ENCODE data around the gene UBXN7. TPM values are rescaled to one million over a fixed set of nuclear protein-coding genes. Genes with fewer than 3 reads are reported as not detected.
"Not testable (repeated sequence)": the region's sequence is repeated elsewhere in the genome, so short reads cannot be mapped to it uniquely, and the experiment has no call there.

The UBXN7 gene
- total RNA-seq, 6 experiments from 2014 or later = 4.9 to 22.3 (median 19.1) TPM

- TF ChIP-seq POLR2A (IDR thresholded peaks at IDR 0.05) (no peak), CTCF (IDR thresholded peaks at IDR 0.05) (no peak)
- H3K27ac ChIP-seq = no peak overlapping the region
- no peak overlapping the region for H3K4me3 ChIP-seq
- H3K9me3 ChIP-seq = no peaks in the 10 kb centered on the region
- DNase-seq (no peak), ATAC-seq (no peak)
- intact Hi-C loops (cut with DNase I) = no loop called here
- WGBS (ENCODE audit: insufficient coverage, low coverage, low lambda C conversion rate, missing lambda C conversion rate) = 76% methylated on average over 3 of the region's 3 CpGs
- no peaks in the 10 kb centered on the region for H3K4me1 ChIP-seq
- H3K36me3 ChIP-seq = no peaks in the 10 kb centered on the region
- H3K27me3 ChIP-seq = no peaks in the 10 kb centered on the region
Observed at GRCh38 chr3:196378146-196378841, 53.9 kb downstream of the UBXN7 start.

DNA sequence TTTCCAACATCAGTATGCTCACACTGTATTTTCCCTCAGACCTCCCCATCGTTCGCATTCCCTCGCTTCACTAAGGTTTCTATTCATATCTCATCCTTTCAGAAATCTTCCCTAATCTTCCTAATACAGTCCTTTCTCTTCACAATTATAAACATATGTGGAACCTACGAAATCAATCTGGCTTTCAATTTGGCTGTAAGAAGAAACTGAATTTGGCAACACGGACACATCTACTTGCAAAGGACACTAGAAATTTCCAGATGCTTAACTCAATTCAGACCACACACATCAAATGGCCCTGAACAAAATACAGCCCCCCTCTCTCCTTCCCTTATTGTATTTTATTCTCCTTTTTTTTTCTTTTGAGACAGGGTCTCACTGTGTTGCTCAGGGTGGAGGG, 54.9 kb downstream of the UBXN7 start:
- intact Hi-C loops (cut with DNase I) = no loop called here
- DNase-seq (no peak), ATAC-seq (no peak)
- no peaks in the 10 kb centered on the region for H3K27me3 ChIP-seq
- TF ChIP-seq POLR2A (IDR thresholded peaks at IDR 0.05) = no peak
- TF ChIP-seq CTCF (IDR thresholded peaks at IDR 0.05) = no peak
- H3K4me1 ChIP-seq = no peaks in the 10 kb centered on the region
- no peaks in the 10 kb centered on the region for H3K9me3 ChIP-seq
- WGBS (ENCODE audit: insufficient coverage, low coverage, low lambda C conversion rate, missing lambda C conversion rate) = 89% methylated on average over 5 of the region's 5 CpGs
- no peaks in the 10 kb centered on the region for H3K36me3 ChIP-seq
- no peak overlapping the region for H3K27ac ChIP-seq
- no peak overlapping the region for H3K4me3 ChIP-seq

GRCh38 chr3:196365736-196366135, 66.5 kb downstream of the UBXN7 start:
- WGBS (ENCODE audit: insufficient coverage, low coverage, low lambda C conversion rate, missing lambda C conversion rate) = 83% methylated on average over 4 of the region's 4 CpGs
- Histone ChIP-seq H3K4me3 (no peak overlapping the region), H3K4me1 (no peaks in the 10 kb centered on the region), H3K9me3 (no peaks in the 10 kb centered on the region), H3K27ac (no peak overlapping the region), H3K27me3 (no peaks in the 10 kb centered on the region), H3K36me3 (peaks cover 0 to 33% (median 12%) of the 10 kb centered on the region in 4 donors)
- no peak for TF ChIP-seq POLR2A (IDR thresholded peaks at IDR 0.05)
- TF ChIP-seq CTCF (IDR thresholded peaks at IDR 0.05) = no peak
- DNase-seq (no peak), ATAC-seq (no peak)
- intact Hi-C loops (cut with DNase I) = no loop called here

- no peaks in the 10 kb centered on the region for H3K4me1 ChIP-seq
- ATAC-seq (no peak), DNase-seq (no peak)
- no peak overlapping the region for H3K4me3 ChIP-seq
- intact Hi-C loops (cut with DNase I) = no loop called here
- no peak for TF ChIP-seq POLR2A (IDR thresholded peaks at IDR 0.05)
- TF ChIP-seq CTCF (IDR thresholded peaks at IDR 0.05) = no peak
- WGBS (ENCODE audit: insufficient coverage, low coverage, low lambda C conversion rate, missing lambda C conversion rate) = 92% methylated on average over 6 of the region's 7 CpGs
- peaks cover 0 to 45% (median 13%) of the 10 kb centered on the region in 4 donors for H3K36me3 ChIP-seq
- H3K27ac ChIP-seq = no peak overlapping the region
- H3K9me3 ChIP-seq = no peaks in the 10 kb centered on the region
- H3K27me3 ChIP-seq = no peaks in the 10 kb centered on the region
Observed at GRCh38 chr3:196360586-196360985, 71.6 kb downstream of the UBXN7 start.

GRCh38 chr3:196358540-196358939, 73.7 kb downstream of the UBXN7 start:
- ATAC-seq; H3K4me3 ChIP-seq; H3K27ac ChIP-seq; DNase-seq; H3K9me3 ChIP-seq; intact Hi-C loops (cut with DNase I); H3K4me1 ChIP-seq; H3K27me3 ChIP-seq: not testable (repeated sequence)
- H3K36me3 ChIP-seq = peaks cover 0 to 54% (median 15%) of the 10 kb centered on the region in 4 donors
- WGBS (ENCODE audit: insufficient coverage, low coverage, low lambda C conversion rate, missing lambda C conversion rate) = 97% methylated on average over 3 of the region's 4 CpGs
